Neuronal stem cell (in vitro differentiated cells): ENCODE data around the gene CNIH3.

ENCODE experiments used
- DNase-seq: peaks from one replicate; pipeline ENCODE4 v3.0.0-alpha.2; 2013; ENCODE audit warnings: low spot score
- H2AFZ ChIP-seq: one replicate; pipeline ENCODE4 v1.6.1; 2013; ENCODE audit warnings: mild to moderate bottlenecking, low read length, inconsistent platforms
- H2AK5ac ChIP-seq: 2 replicates; pipeline ENCODE4 v1.6.1; 2013; ENCODE audit warnings: low read depth, mild to moderate bottlenecking, inconsistent platforms, low read length, moderate library complexity, mixed read lengths
- H2BK120ac ChIP-seq: 2 replicates; pipeline ENCODE4 v1.6.1; 2013; ENCODE audit warnings: low read depth, mild to moderate bottlenecking, inconsistent platforms, low read length, moderate library complexity, mixed read lengths
- H2BK12ac ChIP-seq: one replicate; pipeline ENCODE4 v1.6.1; 2013; ENCODE audit warnings: low read length, inconsistent platforms
- H2BK15ac ChIP-seq: 2 replicates; pipeline ENCODE4 v1.6.1; 2013; ENCODE audit warnings: mild to moderate bottlenecking, low read length, inconsistent platforms, mixed read lengths
- H2BK5ac ChIP-seq: one replicate; pipeline ENCODE4 v1.6.1; 2013; ENCODE audit warnings: inconsistent platforms, mild to moderate bottlenecking, low read length, moderate library complexity
- H3K14ac ChIP-seq: one replicate; pipeline ENCODE4 v1.6.1; 2013; ENCODE audit warnings: low read length, inconsistent platforms
- H3K18ac ChIP-seq: 2 replicates; pipeline ENCODE4 v1.6.1; 2013; ENCODE audit warnings: low read length, inconsistent platforms
- H3K23ac ChIP-seq: 2 replicates; pipeline ENCODE4 v1.6.1; 2013; ENCODE audit warnings: low read depth, mild to moderate bottlenecking, mixed read lengths, low read length, inconsistent platforms; ENCODE audit not compliant: poor library complexity
- H3K27ac ChIP-seq: replicated peaks from 3 replicates; pipeline ENCODE4 v1.5.1; 2013; ENCODE audit warnings: low read length, inconsistent platforms
- H3K27me3 ChIP-seq, 3 experiments: 2 replicates each; pipeline ENCODE4 v1.6.1; 2013; ENCODE audit warnings: low read length in 3 of 3, mild to moderate bottlenecking in 2 of 3, inconsistent platforms in 1 of 3, low read depth in 1 of 3, mixed read lengths in 1 of 3, moderate library complexity in 1 of 3; ENCODE audit not compliant: control insufficient read depth in 3 of 3, insufficient read depth in 3 of 3
- H3K36me3 ChIP-seq, 2 donors: replicated peaks in 1 of 2; 2 replicates each; pipeline ENCODE4 v1.6.1; 2013; ENCODE audit warnings: low read length in 2 of 2; ENCODE audit not compliant: control insufficient read depth in 2 of 2, insufficient read depth in 2 of 2
- H3K4ac ChIP-seq: 2 replicates; pipeline ENCODE4 v1.6.1; 2013; ENCODE audit warnings: inconsistent platforms, mild to moderate bottlenecking, low read length, moderate library complexity
- H3K4me1 ChIP-seq, 2 donors: 1 replicate in 1 of 2; 2 replicates in 1 of 2; pipeline ENCODE4 v1.6.1; 2013; ENCODE audit warnings: low read length in 2 of 2, low read depth in 1 of 2; ENCODE audit not compliant: control insufficient read depth in 2 of 2, insufficient read depth in 1 of 2
- H3K4me2 ChIP-seq: one replicate; pipeline ENCODE4 v1.6.1; 2013; ENCODE audit warnings: mild to moderate bottlenecking, low read length, inconsistent platforms; ENCODE audit not compliant: insufficient read depth, poor library complexity, severe bottlenecking
- H3K4me3 ChIP-seq, 2 donors: 2 replicates each; pipeline ENCODE4 v1.5.1; 2013; ENCODE audit warnings: low read length in 2 of 2, mild to moderate bottlenecking in 2 of 2, inconsistent platforms in 1 of 2, moderate library complexity in 1 of 2
- H3K79me1 ChIP-seq: one replicate; pipeline ENCODE4 v1.6.1; 2013; ENCODE audit warnings: low read depth, mild to moderate bottlenecking, inconsistent platforms, low read length, moderate library complexity
- H3K9ac ChIP-seq: one replicate; pipeline ENCODE4 v1.6.1; 2013; ENCODE audit warnings: mild to moderate bottlenecking, low read depth, low read length, inconsistent platforms; ENCODE audit not compliant: poor library complexity
- H3K9me3 ChIP-seq, 2 donors: replicated peaks in 1 of 2; 2 replicates each; pipeline versions ENCODE3 to v1.6.1; 2013; ENCODE audit warnings: low read length in 2 of 2, mild to moderate bottlenecking in 2 of 2, inconsistent platforms in 1 of 2, low read depth in 1 of 2, mixed read lengths in 1 of 2, moderate library complexity in 1 of 2; ENCODE audit not compliant: control insufficient read depth in 2 of 2, insufficient read depth in 1 of 2
- H4K8ac ChIP-seq: one replicate; pipeline ENCODE4 v1.6.1; 2013; ENCODE audit warnings: low read depth, mild to moderate bottlenecking, inconsistent platforms, low read length, moderate library complexity
- H4K91ac ChIP-seq: one replicate; pipeline ENCODE4 v1.6.1; 2013; ENCODE audit warnings: low read length, low read depth, mild to moderate bottlenecking, inconsistent platforms; ENCODE audit not compliant: poor library complexity
- WGBS, 2 donors: extraction: QIAGEN DNeasy Blood & Tissue Kit; methylation state at CpG; one replicate each; pipeline ENCODE4 v1.1.7; 2013; ENCODE audit warnings: missing lambda C conversion rate in 2 of 2, mixed read lengths in 1 of 2; ENCODE audit not compliant: insufficient read length in 2 of 2, insufficient replicate concordance in 1 of 2; ENCODE audit errors: extremely low coverage in 2 of 2; 5-methylcytosine and 5-hydroxymethylcytosine counted together

The CNIH3 gene

GRCh38 chr1:224585051-224585450 lies 31.1 kb upstream of the CNIH3 start:
- Histone ChIP-seq H2BK12ac (no peak overlapping the region), H3K18ac (no peak overlapping the region), H3K4ac (no peak overlapping the region), H3K14ac (no peak overlapping the region), H2AFZ (no peak overlapping the region), H3K79me1 (no peaks in the 10 kb centered on the region), H2AK5ac (no peak overlapping the region), H3K23ac (no peak overlapping the region), H3K4me3 (no peak overlapping the region), H2BK5ac (no peak overlapping the region), H2BK15ac (no peak overlapping the region), H3K9ac (no peak overlapping the region), H4K91ac (no peak overlapping the region), H3K27ac (no peak overlapping the region), H3K9me3 (no peaks in the 10 kb centered on the region), H3K27me3 (no peaks in the 10 kb centered on the region), H4K8ac (no peak overlapping the region), H3K4me2 (no peak overlapping the region), H3K36me3 (no peaks in the 10 kb centered on the region), H2BK120ac (no peak overlapping the region), H3K4me1 (peaks cover 0 to 4% of the 10 kb centered on the region in 2 donors)
- DNase-seq, result no peak
- WGBS, 2 donors, result no CpG with 5 or more reads among the region's 10 CpGs

GRCh38 chr1:224587051-224587450 lies 29.1 kb upstream of the CNIH3 start:
- Histone ChIP-seq H2BK120ac (no peak overlapping the region), H4K91ac (no peak overlapping the region), H3K9ac (no peak overlapping the region), H2BK5ac (no peak overlapping the region), H3K9me3 (no peaks in the 10 kb centered on the region), H3K14ac (no peak overlapping the region), H2AFZ (no peak overlapping the region), H2AK5ac (no peak overlapping the region), H3K79me1 (no peaks in the 10 kb centered on the region), H2BK12ac (no peak overlapping the region), H3K18ac (peak overlapping the region; percentile 20), H3K27me3 (no peaks in the 10 kb centered on the region), H3K4me2 (no peak overlapping the region), H4K8ac (no peak overlapping the region), H3K4ac (no peak overlapping the region), H3K23ac (no peak overlapping the region), H3K27ac (no peak overlapping the region), H2BK15ac (no peak overlapping the region), H3K4me1 (peaks cover 0 to 1% of the 10 kb centered on the region in 2 donors), H3K36me3 (no peaks in the 10 kb centered on the region), H3K4me3 (no peak overlapping the region)
- no CpG with 5 or more reads among the region's 3 CpGs for WGBS, 2 donors
- DNase-seq, result no peak

GRCh38 chr1:224588515-224588914 lies 27.6 kb upstream of the CNIH3 start:
- Histone ChIP-seq H3K27me3 (no peaks in the 10 kb centered on the region), H3K4me3 (no peak overlapping the region), H3K4me2 (no peak overlapping the region), H3K4me1 (peaks cover 0 to 1% of the 10 kb centered on the region in 2 donors), H3K9me3 (no peaks in the 10 kb centered on the region), H2BK15ac (no peak overlapping the region), H3K4ac (no peak overlapping the region), H2AK5ac (no peak overlapping the region), H3K79me1 (no peaks in the 10 kb centered on the region), H2BK5ac (no peak overlapping the region), H4K8ac (no peak overlapping the region), H2AFZ (peak overlapping the region; percentile 71), H2BK12ac (no peak overlapping the region), H3K27ac (no peak overlapping the region), H3K18ac (no peak overlapping the region), H3K14ac (no peak overlapping the region), H3K36me3 (no peaks in the 10 kb centered on the region), H4K91ac (no peak overlapping the region), H2BK120ac (no peak overlapping the region), H3K9ac (no peak overlapping the region), H3K23ac (no peak overlapping the region)
- no CpG with 5 or more reads among the region's 1 CpG for WGBS, 2 donors
- no peak for DNase-seq

- Histone ChIP-seq H3K9ac (no peak overlapping the region), H3K4me2 (no peak overlapping the region), H3K9me3 (no peaks in the 10 kb centered on the region), H4K91ac (no peak overlapping the region), H2AK5ac (no peak overlapping the region), H3K4me1 (peaks cover 0 to 1% of the 10 kb centered on the region in 2 donors), H3K14ac (no peak overlapping the region), H4K8ac (no peak overlapping the region), H2AFZ (peak overlapping the region; percentile 71), H3K18ac (no peak overlapping the region), H2BK5ac (no peak overlapping the region), H3K4ac (no peak overlapping the region), H2BK120ac (no peak overlapping the region), H3K36me3 (no peaks in the 10 kb centered on the region), H3K4me3 (no peak overlapping the region), H2BK15ac (no peak overlapping the region), H2BK12ac (no peak overlapping the region), H3K27ac (no peak overlapping the region), H3K27me3 (no peaks in the 10 kb centered on the region), H3K23ac (no peak overlapping the region), H3K79me1 (no peaks in the 10 kb centered on the region)
- no peak for DNase-seq
- WGBS, 2 donors, result no CpG with 5 or more reads among the region's 6 CpGs
Observed at GRCh38 chr1:224589006-224589405, 27.1 kb upstream of the CNIH3 start.
